Erythroblast (primary cell): ENCODE data around the gene GALNT11.

Experiments
- GATA1 ChIP-seq: IDR thresholded peaks from 2 replicates; pipeline ENCODE4 v1.6.1; 2011; ENCODE audit warnings: low read depth, mild to moderate bottlenecking, control low read depth, low read length, moderate library complexity
- POLR2A ChIP-seq: IDR thresholded peaks from 2 replicates; pipeline ENCODE4 v1.6.1; 2011; ENCODE audit warnings: mild to moderate bottlenecking, low read length

DNA sequence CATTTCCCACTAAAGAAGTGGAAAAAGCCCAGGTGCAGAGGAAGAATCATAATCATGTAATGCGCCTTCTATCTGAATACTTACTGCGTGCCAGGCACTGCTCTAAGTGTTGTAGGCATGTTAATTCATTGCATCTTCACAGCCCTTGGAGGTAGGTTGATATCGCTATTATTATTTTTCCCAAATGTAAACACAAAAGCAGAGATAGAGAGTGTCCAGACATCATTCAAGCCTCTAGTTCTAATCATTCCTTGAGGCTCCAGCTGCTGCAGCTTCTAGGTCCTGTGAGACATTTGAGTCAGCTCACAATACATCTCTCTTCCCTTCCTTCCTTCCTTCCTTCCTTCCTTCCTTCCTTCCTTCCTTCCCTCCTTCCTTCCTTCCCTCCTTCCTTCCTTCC, 44.3 kb upstream of the GALNT11 start:
- TF ChIP-seq POLR2A (no peak), GATA1 (no peak)
